Medulla oblongata (tissue), 1 donor: ENCODE results near the gene CYB5R4.

Experiments used
- DNase-seq: peaks from one replicate; pipeline ENCODE4 v3.0.0-alpha.2; 2015; ENCODE audit errors: extremely low spot score

The CYB5R4 gene

GRCh38 chr6:83978324-83978734 lies 118.8 kb downstream of the CYB5R4 start:
- no peak for DNase-seq

- DNase-seq = no peak
These were observed 119.5 kb downstream of the CYB5R4 start for GRCh38 chr6:83978997-83979396.

GRCh38 chr6:83984411-83984810 lies 124.9 kb downstream of the CYB5R4 start:
- DNase-seq = no peak

GRCh38 chr6:83985308-83985713 lies 125.8 kb downstream of the CYB5R4 start:
- no peak for DNase-seq

- DNase-seq = no peak
These were observed 126.2 kb downstream of the CYB5R4 start for GRCh38 chr6:83985715-83986114.

GRCh38 chr6:83998021-83998584 lies 138.6 kb downstream of the CYB5R4 start:
- no peak for DNase-seq

GRCh38 chr6:84001119-84001518 lies 141.6 kb downstream of the CYB5R4 start:
- DNase-seq = no peak

GRCh38 chr6:84002226-84002625 lies 142.7 kb downstream of the CYB5R4 start:
- no peak for DNase-seq

GRCh38 chr6:84003131-84003530 lies 143.6 kb downstream of the CYB5R4 start:
- DNase-seq = no peak

- DNase-seq = no peak
These were observed 144.2 kb downstream of the CYB5R4 start for GRCh38 chr6:84003654-84004053.

GRCh38 chr6:84007871-84008270 lies 148.4 kb downstream of the CYB5R4 start:
- DNase-seq = no peak

- DNase-seq = no peak
These were observed 153.9 kb downstream of the CYB5R4 start for GRCh38 chr6:84013354-84013753.

GRCh38 chr6:84013931-84014330 lies 154.4 kb downstream of the CYB5R4 start:
- no peak for DNase-seq

- DNase-seq = no peak
These were observed 156.5 kb downstream of the CYB5R4 start for GRCh38 chr6:84016029-84016428.
